Measurements from ENCODE around the gene STK39. TPM values are rescaled to one million over a fixed set of nuclear protein-coding genes. Genes with fewer than 3 reads are reported as not detected.

The STK39 gene
- total and polyA plus RNA-seq, 2 experiments from 2014 or later = 32.7 to 51.7 TPM

DNA sequence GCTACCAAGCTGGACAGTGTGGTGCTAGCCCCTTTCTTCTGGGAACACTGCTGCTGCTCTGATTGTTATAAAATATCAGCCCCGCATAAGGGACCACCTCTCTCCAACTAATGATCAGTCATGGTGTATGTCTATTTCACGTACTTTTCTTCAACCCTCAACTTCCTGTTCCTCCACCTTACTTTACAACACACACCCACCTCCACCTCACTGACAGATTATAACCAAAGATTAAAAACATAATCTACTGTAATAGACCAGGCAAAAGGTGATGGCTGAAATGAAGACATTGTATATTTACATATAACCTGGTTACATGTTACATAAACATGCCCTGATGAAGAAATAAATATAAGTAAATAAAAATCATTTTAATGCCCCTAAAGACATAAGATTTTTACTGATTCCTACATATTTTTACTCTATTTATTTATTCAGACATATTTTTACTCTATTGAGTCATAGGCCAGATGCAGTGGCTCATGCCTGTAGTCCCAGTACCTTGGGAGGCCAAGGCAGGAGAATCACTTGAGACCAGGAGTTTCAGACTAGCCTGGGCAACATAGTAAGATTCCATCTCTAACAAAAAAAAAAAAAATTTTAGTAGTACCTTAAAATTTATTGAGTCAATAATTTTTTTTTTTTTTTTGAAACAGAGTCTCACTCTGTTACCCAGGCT is 12.8 kb downstream of the STK39 start:
- H3K4me3 ChIP-seq = no peak overlapping the region
- no peaks in the 10 kb centered on the region for H3K27me3 ChIP-seq
- no peak overlapping the region for H3K27ac ChIP-seq
- TF ChIP-seq, protein P1, sequence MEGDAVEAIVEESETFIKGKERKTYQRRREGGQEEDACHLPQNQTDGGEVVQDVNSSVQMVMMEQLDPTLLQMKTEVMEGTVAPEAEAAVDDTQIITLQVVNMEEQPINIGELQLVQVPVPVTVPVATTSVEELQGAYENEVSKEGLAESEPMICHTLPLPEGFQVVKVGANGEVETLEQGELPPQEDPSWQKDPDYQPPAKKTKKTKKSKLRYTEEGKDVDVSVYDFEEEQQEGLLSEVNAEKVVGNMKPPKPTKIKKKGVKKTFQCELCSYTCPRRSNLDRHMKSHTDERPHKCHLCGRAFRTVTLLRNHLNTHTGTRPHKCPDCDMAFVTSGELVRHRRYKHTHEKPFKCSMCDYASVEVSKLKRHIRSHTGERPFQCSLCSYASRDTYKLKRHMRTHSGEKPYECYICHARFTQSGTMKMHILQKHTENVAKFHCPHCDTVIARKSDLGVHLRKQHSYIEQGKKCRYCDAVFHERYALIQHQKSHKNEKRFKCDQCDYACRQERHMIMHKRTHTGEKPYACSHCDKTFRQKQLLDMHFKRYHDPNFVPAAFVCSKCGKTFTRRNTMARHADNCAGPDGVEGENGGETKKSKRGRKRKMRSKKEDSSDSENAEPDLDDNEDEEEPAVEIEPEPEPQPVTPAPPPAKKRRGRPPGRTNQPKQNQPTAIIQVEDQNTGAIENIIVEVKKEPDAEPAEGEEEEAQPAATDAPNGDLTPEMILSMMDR (IDR thresholded peaks at IDR 0.05; ENCODE audit: low read depth, low read length) = no peak
- H3K36me3 ChIP-seq = peaks cover 3% of the 10 kb centered on the region
- H3K4me1 ChIP-seq (ENCODE audit: low read depth) = peaks cover 6% of the 10 kb centered on the region
- DNase-seq (ENCODE audit: low read depth in 1 of 2, low spot score in 1 of 2) = no peak
- no peaks in the 10 kb centered on the region for H3K9me3 ChIP-seq (ENCODE audit: low read depth)

DNA sequence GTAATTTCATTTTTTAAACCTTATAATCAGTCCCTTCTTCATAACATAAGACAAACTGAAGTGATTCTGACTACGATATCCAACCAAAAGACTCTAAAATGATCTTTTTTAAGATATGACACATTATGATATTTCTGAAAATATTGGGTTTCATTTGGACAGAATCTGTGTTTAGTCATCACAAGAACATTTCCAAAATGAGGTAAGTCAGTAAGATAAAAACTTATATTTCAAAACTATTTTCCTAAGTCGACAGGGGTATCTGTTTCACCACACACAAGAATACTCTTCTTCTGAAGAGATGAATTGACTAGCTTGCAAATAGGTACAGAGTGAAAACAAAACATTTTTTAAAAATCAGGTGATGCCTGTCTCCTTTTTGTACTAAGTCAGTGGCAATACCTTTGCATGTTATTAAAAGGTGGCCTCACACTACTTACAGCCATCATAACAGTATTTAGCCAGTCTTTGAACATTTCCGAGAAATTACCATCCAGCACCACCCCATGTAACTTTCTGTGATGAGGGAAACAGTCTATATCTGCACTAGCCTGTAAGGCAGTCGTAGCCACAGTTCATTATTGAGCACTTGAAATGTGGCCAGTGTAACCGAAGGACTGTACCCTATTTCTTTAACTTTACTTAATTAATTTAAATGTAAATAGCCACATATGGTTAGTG is 13.5 kb downstream of the STK39 start:
- TF ChIP-seq, protein P1 (IDR thresholded peaks at IDR 0.05; ENCODE audit: low read depth, low read length) = no peak
- Histone ChIP-seq H3K4me1 (ENCODE audit: low read depth) (no peaks in the 10 kb centered on the region), H3K27me3 (no peaks in the 10 kb centered on the region), H3K27ac (no peak overlapping the region), H3K9me3 (ENCODE audit: low read depth) (no peaks in the 10 kb centered on the region), H3K4me3 (no peak overlapping the region), H3K36me3 (peaks cover 3% of the 10 kb centered on the region)
- no peak for DNase-seq (ENCODE audit: low read depth in 1 of 2, low spot score in 1 of 2)

DNA sequence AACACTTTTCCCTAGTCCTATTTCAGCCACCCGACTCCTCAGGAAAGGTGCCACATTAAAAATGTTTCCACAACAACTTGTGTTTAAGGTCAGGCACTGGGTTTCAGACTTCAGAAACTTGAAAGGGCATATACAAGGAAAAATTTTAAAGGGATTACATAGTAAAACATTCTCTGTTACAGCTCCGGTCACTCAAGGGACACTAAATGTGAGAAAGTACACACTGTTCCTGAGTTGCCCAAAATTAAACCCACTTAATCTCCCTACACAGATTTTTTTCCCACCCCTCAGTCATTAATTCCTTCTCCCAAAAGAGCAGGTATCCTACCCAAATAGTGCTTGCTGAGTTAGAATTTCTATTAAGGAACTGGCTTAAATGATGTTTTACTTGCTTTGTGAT is 14.2 kb downstream of the STK39 start:
- TF ChIP-seq, protein P1 (IDR thresholded peaks at IDR 0.05; ENCODE audit: low read depth, low read length) = no peak
- DNase-seq (ENCODE audit: low read depth in 1 of 2, low spot score in 1 of 2) = no peak
- H3K27ac ChIP-seq = no peak overlapping the region
- H3K9me3 ChIP-seq (ENCODE audit: low read depth) = no peaks in the 10 kb centered on the region
- H3K4me1 ChIP-seq (ENCODE audit: low read depth) = no peaks in the 10 kb centered on the region
- peaks cover 3% of the 10 kb centered on the region for H3K36me3 ChIP-seq
- no peak overlapping the region for H3K4me3 ChIP-seq
- H3K27me3 ChIP-seq = no peaks in the 10 kb centered on the region

DNA sequence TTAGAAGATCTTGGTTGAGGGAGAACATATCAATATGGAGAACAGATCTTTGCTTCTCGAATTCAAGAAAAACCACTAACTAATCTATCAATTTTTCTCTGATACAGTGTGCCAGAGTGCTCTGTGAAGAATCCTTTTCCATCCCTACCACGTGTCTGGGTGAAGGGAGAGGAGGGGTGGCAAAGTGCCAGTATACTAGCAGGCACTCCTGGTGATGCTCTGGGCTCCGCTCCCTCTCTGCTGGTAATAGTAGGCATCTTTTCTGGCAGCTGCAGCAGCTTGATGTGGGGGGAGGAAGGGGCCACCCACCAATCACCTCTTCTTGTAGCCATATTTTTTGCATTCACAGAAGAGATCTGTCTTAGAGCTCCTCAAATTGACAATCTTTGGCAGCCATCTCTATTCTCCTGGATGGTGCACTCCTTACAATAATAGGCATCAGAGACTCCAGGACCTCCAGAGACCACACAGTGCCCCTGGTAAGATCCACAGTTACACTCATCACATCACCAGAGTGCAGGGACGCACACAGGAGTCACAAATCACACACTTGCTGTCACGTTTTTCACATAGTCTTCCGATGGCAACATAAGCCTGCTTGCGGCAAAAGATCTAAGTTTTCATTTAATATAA is 15.7 kb downstream of the STK39 start:
- no peak overlapping the region for H3K27ac ChIP-seq
- H3K4me3 ChIP-seq = no peak overlapping the region
- TF ChIP-seq, protein P1 (IDR thresholded peaks at IDR 0.05; ENCODE audit: low read depth, low read length) = no peak
- peaks cover 3% of the 10 kb centered on the region for H3K36me3 ChIP-seq
- DNase-seq (ENCODE audit: low read depth in 1 of 2, low spot score in 1 of 2) = no peak
- H3K9me3 ChIP-seq (ENCODE audit: low read depth) = no peaks in the 10 kb centered on the region
- no peaks in the 10 kb centered on the region for H3K4me1 ChIP-seq (ENCODE audit: low read depth)
- H3K27me3 ChIP-seq = no peaks in the 10 kb centered on the region

DNA sequence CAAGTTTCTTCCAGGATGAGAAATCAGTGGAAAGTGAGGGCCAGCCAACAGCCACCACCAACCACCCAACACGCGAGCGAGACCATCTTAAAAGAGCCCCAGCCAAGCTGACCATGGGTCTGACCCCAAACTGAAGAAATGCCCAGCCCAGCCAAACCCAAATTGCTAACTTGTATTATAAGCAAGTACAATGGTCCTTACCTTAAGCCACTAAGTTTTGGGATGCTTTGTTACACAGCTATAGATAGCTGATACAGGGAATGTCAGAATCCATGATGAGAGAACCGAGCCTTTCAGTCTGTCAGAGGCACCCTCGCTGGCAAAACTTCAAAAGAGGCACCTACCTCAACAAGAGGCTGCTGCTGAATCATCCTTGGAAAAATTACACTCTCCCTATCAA is 17.0 kb downstream of the STK39 start:
- Histone ChIP-seq H3K4me1 (ENCODE audit: low read depth) (no peaks in the 10 kb centered on the region), H3K27ac (no peak overlapping the region), H3K27me3 (no peaks in the 10 kb centered on the region), H3K4me3 (no peak overlapping the region), H3K36me3 (peaks cover 3% of the 10 kb centered on the region), H3K9me3 (ENCODE audit: low read depth) (no peaks in the 10 kb centered on the region)
- TF ChIP-seq, protein P1 (IDR thresholded peaks at IDR 0.05; ENCODE audit: low read depth, low read length) = no peak
- no peak for DNase-seq (ENCODE audit: low read depth in 1 of 2, low spot score in 1 of 2)

All from cardiac muscle cell (in vitro differentiated cells and primary cell).